GM21423 (cell line): ENCODE results near the gene EEF1A2.

Source experiments
- ATAC-seq: cut with Tn5 transposase; IDR thresholded peaks from one replicate; pipeline ENCODE4 v1.9.1; 2021; ENCODE audit warnings: mild to moderate bottlenecking, moderate library complexity; ENCODE audit not compliant: unreplicated experiment

The EEF1A2 gene

DNA sequence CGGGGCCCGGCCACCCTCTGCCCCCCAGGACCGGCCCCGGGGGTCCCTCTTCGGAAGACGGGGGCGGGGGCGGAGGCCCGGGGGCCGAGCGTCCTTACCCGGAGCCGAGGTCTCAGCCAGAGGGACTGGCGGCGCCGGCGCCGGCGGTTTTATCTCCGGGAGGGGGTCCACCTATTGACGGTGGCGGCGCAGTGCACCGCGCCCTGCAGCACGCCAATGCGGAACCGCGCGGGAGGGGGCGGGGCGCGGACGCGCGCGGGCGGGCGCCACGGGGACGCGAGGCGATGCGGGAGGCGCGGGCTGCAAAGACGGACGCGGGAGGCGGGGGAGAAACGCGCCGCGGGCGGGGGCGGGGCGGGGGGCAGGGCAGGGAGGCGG lies at the start of gene EEF1A2:
Gene EEF1A2 (minus strand): TSS at position 124 of the 378 bp plus-strand sequence. CDS start 1,320 bp downstream, outside the sequence.
- ATAC-seq = no peak

DNA sequence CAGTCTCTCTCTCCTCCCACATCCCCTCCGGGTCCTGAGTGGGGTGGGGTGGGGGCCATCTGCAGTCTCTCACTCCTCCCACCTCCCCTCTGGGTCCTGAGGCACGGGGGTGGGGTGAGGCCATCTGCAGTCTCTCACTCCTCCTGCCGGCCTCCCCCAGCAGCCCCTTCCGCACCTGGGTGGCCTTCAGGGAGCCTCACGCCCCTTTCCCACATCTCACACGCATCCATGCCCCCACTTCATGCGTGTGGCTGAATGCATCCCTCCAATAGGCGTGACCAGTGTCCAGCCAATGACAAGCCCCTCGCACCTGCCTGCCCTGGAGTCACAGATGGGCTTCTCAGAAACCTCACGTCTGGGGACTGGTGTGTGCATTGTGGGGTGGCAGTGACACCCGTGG lies 49.7 kb upstream of the EEF1A2 start:
- no peak for ATAC-seq

DNA sequence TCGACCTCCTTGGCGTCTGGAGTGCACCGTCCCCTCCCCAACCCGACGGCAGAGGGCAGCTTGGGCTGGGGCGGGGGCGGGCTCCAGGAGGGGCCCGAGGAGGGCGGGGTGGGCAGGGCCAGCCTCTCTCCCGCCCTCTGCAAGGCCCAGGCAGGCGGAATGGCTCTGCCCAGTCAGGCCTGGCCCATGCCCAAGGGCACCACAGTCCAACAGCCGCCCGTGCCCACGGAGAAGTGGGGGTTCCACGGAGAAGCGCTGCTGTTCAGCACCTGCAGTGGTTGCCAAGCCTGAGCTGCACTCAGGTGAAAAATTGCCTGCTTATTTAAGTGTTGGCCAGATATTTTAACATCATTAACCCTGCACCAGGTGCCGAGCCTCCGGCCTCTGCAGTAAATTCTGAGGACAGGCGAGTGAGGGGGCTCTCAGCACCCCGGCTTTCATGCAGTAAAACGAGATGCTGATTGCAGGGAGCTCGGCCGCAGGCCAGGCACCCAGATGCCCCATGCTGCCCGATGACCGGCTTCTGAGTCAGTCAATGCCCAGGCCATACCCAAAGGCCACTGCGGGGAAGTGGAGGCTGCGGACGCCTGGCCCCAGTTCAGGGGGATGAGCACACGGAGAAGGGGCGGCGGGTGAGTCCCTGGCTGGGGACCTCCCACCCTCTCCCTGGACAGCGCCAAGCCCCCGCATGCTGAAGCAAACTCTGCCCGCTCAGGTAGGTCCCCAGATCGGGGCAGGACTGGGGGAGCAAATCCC lies 49.0 kb upstream of the EEF1A2 start, which contains the start of gene SRMS:
Gene SRMS (minus strand): TSS at position 25 of the 756 bp plus-strand sequence. CDS start 286 bp downstream, outside the sequence.
- ATAC-seq = no peak

DNA sequence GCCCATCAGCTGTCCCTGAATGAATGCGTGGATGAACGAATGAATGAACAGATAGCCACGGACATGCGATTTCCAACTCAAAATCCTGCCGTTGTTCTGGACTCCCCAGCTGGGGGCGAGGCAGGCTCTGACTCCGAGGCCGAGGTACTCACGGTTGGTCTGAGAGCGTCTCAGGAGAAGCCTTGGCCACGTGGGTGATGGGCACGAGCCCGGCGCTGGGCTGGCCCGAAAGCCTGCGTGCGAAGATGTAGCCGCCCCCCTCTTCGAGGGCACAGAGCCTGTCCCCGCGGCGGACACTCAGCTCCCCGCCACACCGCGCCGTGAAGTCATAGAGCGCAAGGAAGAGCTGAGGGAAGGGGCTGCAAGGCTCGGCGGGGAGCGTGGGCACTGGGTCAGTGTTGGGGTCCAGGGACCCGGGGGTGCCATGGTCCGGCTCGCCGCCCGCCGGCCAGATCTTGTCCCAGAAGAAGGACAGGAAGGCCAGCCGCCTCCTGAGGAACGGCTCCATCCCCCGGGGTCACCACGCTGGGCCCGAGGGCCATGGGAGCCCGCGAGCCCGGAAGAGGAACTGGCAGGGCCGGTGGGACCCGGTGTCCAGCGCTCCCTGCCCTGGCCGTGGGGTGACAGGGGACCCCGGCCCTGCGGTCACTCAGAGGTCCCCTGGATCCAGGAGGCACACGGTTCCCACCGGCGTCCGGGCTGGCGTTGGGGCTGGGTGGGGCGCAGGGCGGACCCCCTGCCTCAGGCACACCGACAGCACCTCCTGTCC lies 48.3 kb upstream of the EEF1A2 start:
- ATAC-seq = no peak

DNA sequence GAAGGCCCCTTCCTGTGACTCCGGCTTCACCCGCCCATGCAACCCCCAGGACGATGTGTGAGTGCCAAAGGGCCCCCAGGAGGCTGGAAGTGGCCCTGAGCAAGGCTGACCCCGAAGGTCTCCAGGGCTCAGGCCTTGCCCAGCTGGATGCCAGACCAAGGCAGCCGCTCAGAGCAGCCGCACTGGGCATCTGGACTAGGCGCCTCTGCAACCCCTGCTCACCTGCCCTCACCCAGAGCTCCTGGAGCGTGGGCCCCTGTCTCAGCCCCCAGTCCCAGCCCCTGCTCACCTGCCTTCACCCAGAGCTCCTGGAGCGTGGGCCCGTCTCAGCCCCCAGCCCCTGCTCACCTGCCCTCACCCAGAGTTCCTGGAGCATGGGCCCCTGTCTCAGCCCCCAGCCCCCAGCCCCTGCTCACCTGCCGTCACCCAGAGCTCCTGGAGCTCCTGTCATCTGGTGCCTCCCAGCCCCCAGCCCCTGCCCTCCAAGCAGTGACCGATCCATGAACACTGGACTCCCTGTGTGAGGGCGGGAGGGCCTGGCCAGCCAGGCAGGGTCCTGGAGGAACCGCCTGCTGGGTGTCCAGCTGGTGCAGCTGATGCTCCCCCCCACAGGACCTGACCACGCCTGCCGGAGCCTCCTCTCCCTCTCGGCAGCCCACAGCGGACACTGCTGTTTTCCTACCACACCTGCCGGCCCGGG lies 47.5 kb upstream of the EEF1A2 start:
- ATAC-seq = no peak

DNA sequence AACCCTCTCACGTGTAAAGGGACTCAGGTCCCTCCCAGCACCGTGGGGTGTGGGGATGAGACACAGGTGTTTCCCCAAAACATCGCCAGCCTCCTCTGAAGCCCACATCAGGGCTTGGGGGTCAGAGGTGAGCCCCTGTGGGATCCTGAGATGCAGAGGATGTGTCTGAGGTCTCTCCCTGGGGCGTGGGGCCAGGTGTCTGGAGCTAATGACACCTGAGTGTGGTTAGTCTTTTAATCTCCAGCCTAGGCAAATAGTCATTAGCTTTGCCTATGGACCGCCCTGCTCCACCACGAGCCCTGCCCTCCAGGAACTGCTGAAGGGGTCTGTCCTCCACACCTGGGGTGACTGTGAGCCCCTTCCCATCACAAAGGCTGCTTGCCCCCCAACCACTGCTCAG lies 46.9 kb upstream of the EEF1A2 start:
- no peak for ATAC-seq

DNA sequence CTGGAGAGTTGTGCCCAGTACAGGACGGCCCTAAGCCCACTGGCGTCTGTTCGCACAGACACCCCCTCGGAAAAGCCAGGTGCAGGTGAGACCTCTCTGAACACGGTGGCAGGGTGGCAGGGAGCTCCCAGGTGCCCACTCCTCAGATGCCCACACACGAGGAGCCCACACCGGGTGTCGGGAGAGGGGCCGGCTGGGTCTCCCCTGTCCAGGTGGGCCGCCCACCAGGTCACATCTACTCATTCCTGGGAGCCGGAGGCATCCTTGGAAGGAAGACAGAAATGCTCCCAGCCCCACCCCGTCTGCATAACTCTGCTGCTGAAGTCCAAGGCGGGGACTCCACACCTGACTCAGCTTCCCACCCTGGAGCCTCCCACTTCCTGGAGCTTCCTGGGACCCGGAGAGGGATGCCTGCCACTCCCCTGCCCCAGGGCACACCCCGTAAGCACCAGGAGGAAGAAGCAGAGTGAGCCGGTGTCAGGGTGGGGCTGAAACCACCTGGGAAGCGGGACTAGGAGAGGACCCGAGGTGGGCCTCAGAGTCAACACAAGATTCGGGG lies 46.2 kb upstream of the EEF1A2 start:
- ATAC-seq = no peak

DNA sequence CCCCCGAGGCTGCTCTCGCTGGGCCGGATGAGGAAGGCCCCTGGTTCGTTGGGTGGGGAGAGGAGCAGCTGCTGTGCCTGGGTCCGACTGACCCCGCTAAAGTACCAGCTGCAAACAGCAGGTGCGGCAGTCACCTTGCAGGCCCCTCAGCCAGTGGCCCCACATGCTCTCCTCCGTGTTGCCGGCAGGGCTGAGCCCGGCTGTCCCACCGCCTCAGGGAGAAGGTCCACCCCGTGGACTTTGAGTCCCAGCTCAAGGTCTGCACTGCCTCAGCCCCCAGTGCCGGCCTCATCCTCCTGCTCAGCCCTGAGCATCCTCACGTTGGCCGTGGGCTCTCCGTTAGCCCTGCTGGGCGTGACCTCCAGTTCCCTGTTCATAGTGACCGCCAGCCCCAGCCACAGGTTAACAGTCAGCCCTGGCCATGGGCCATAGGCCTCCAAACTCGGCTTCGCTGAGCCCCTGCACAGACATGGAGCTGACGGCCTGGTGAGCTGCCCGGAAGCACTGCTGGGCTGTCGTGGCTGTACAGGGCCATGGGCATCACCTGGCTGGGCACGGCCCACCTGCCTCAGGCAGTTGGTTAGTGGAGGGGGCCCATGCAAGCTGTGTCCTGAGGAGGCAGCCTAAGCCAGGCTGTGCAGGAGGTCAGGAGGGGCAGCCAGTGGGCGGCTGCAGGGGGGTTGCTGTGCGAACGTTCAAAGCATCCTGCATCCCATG lies 45.5 kb upstream of the EEF1A2 start:
- no peak for ATAC-seq

DNA sequence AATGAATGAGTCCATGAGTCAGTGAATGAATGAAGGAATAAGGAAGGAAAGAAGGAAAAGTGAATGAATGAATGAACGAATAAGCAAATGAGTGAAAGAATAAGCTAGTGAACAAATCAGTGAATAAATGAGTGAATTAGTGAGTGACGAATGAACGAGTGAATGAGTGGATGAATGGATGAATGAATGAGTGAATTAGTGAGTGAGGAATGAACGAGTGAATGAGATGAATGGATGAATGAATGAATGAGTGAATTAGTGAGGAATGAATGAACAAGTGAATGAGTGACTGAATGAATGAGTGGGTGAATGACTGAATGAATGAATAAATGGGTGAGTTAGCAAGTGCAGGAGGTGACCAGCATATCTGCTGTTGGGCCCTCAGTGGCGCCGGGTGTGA lies 44.9 kb upstream of the EEF1A2 start:
- ATAC-seq = no peak

DNA sequence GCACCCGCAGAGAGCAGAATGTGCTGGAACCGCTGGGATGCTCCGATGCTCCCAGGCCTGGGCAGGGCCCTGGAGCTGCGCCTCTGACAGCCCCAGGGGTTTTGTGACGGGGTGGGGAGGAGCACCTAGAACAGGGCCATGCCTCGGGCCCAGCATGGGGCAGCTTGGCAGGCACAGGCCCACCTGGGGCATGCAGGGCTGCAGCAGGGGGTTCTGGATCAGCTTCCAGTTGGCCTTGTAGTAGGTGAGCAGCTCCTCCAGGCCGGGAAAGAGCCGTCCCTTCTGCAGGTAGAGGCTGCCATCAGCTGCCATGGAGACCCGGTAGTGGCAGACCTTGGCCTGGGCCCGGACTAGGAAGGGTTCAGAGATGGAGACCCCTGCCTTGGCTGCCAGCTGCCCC lies 44.2 kb upstream of the EEF1A2 start:
- ATAC-seq = no peak

DNA sequence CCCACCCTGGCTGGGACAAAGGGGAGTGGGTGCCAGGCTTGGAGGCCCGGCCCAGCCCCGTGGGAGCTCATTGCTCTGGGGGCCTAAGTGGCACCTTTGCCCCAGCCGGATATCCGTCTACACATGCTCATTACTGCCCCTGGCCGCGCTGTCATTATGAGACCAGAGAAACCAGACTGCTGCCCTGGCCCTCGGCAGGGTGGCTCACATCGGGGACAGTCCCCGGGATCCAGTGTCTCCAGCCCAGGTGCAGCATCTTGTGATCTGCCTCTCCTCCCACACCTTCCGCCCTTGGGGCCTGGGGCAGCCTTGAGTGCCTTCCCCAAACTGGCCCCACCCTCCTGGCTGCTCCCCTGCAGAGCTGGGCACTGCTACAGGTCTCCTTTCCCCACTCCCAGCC lies 43.8 kb upstream of the EEF1A2 start:
- ATAC-seq = no peak

DNA sequence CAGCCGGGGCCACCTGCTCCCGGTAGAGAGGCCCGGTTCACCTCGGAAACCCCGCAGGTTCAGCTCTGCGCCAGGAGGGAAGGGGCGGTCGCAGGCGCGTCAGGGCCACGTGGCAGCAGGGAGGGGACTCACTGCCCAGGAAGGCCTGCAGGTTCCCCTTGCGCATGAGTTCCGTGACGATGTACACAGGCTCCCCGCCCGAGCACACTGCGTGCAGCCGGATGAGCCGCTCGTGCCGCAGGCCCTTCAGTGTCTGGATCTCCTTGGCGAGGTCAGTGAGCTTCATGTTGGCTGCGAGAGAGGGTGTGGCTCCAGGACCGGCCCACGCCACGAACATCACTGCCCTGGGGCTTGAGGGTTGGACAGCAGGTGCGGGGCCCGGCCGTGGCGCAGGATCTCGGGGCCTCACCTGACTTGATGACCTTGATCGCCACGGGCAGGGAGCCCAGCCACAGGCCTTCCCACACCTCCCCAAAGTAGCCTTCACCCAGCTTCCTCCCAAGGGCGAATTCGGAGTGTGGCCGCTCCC lies 43.2 kb upstream of the EEF1A2 start:
- ATAC-seq = no peak

DNA sequence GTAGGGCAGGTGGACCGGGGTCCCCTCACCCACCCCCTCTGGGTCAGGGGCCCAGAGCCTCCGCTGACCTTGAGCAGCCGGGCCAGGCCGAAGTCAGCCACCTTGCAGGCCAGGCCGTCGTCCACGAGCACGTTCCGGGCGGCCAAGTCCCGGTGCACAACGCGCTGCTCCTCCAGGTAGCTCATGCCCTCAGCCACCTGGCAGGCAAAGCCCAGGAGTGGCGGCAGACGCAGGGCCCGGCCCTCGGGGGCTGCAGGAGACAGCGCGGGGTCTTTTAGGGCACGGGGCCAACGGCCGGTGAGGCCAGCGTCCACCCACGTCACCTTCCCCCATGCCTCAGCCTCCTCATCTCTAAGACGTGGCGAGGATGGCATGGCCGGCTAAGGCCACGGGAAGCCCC lies 42.5 kb upstream of the EEF1A2 start:
- no peak for ATAC-seq

DNA sequence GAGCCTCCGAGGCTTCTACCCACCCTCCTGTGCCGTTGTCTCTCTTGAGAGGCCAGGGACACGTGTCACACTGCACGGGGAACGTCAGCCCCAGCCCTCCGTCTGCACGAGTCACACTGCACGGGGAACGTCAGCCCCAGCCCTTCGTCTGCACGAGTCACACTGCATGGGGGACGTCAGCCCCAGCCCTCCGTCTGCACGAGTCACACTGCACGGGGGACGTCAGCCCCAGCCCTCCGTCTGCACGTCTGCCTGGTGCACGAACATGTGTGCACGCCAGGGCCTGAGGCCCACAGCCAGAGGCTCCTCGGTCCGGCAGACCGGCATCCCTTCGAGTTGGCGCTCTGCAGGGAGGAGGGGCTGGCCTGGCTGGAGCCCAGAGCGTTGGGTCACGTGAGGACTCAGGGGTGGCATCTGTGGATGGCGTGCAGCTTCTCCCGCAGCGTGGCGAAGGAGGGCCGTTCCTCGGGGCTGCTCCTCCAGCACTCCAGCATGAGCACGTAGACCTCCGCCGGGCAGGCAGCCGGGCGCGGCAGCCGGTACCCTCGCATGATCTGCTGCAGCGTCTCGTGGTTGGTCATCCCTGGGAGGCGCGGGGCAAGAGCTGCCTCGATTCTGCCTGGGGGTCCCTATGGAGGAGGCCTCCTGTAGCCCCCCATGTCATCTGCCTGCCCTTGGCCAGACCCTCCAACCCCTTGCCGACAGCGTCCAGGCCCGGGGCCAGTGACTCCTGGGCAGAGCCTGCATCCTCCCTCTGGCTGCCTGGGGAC lies 41.7 kb upstream of the EEF1A2 start:
- ATAC-seq = no peak

DNA sequence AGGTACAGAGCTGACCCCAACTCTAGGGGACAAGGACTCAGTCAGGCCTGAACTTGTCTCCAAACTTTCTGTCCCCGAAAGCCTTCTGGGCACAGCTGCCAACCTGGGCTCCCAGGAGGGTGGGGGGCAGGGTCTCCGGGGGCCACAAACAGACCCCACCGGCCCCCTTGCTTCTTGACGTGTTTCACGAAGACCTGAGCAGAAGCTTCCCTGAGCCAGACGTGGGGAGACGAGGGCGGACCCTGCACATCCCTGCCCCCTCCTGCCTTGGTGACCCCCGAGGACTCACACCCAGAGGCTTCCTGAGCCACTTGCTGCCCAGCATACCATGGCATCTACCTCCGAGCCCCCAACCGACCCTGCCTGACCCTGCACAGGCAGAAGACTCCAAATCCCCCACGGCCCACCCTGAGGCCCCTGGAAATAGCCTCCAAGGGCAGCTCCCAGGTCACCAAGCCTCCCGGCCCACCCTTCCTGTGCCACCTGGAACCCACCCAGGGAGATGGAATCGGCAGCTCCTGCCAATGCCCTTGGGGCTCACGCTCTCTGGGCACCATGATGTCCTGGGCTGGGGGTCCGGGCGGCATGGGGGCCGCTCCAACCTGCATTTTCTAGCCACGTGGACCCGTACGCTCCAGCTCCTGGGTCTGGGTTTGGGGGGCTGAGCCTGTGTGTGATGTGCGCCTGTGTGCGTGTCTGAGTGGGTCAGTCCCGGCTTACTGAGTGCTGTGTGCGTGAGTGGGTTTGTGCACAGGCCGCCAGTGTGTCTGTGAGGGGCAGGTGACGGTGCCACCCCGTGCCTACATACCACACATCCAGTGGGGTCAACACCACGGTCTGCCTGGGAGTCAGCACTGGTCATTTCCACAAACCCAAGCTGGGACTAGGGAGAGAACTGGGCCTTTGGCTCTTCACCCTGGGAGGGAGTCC lies 40.8 kb upstream of the EEF1A2 start:
- ATAC-seq = no peak

DNA sequence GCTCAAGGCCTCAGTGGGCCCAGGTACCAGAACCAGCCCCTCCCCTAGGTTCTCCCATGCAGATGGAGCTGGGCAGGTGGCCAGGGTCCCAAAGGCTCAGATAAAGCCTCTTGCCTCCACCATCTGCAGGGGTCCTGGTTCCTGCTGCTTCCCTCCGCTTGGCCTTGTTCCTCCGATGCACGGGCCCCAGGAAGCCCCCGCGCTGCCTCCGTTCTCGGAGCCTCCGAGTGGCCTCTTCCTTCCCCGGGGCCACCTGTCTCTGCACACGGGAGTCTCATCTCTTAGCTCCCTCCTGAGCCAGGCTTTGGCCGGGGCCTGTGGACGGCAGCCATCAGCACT lies 40.2 kb upstream of the EEF1A2 start:
- no peak for ATAC-seq

DNA sequence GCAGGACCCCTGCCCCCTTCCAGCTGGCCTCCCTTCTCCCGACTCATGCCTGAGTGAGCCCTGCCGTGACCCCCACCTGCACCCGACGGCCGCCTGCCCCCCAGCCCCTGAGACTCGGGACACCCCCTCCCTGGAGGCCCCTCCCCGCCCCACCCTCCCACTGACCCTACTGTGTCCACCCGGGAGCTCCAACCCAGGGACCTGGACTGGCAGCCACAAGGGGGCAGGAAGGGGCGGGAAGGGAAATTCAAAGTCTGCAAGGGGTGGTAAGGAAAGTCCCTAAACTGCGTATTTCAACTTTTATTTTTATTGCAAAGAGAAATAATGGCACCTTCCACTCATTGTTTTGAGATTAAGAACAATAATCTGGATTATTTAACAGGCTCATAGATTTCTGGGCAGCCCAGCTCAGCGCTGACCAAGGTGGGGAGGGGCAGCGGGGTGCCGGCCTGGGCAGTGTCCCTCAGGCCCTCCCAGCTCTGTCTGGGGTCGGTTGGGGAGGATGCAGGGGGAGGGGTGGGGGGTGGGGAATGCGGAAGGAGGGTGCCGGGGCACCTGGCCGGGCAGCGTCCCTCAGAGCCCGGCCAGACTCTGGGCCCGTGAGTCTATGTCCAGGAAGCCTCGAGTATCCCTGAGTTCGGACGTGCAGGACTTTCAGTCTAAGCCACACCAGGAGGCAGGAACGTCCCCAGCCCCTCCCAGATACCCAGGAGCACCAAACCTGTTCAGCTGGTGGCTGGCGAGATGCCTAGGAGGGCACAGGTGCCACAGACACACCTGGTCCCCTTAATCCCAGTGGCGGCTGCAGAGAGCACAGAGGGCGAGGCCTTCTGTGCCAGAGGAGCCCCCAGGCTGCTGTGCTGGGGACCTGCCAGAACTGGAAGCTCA lies 39.6 kb upstream of the EEF1A2 start:
- ATAC-seq = no peak
